ENCODE results near the gene PXDN.

GRCh38 chr2:1586923-1587840, 157.1 kb downstream of the PXDN start:
- no peak for TF ChIP-seq CTCF (conservative IDR thresholded peaks at IDR 0.05; ENCODE audit: low read depth, low read length)
- no peak for TF ChIP-seq EZH2 (IDR thresholded peaks at IDR 0.05; ENCODE audit: low read length, unreplicated experiment)

All from PC-3 (cell line).